ENCODE results near the gene FHOD3. TPM values are rescaled to one million over a fixed set of nuclear protein-coding genes. Genes with fewer than 3 reads are reported as not detected.

FHOD3 gene
- total RNA-seq, 8 experiments from 2014 or later: 1.2 to 36.1 (median 21.8) TPM

DNA sequence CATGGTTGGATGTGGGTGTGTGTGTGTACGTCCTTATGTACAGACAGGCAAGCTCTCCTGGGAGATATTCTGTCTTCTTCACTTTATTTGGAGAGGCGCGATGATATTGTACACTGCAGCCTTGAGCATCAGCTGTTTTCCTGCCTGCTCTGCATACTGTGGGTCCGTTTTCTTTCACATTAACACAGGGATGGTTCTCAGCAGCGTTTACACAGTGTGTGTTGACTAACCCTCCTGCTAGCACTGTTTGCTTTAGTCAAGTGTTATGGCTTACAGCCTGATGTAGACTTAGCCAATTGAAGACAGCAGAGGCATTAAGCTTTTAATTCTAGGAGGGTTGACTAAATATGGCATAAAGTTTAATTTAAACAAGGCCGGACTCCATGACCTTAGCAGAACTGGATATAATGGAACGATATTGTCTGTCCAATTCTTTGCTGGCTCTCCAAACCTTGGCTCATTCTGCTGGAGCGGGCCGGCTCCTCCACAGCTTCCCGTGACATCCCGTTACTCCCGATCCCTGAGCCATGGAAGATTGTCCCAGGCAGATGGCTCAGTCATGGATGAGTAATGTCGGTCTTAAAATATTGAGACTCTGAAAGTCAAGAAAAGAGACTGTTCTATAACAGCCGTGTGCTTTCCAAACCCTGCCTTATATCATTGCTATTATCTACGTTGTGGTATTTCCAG is 396.6 kb downstream of the FHOD3 start:
- no peak overlapping the region for H3K27ac ChIP-seq
- ATAC-seq (replicated peaks in 6 of 8): peak in 6 of 8 experiments; percentile 54 to 100 (median 76)
- no peak overlapping the region for H3K4me3 ChIP-seq
- no peaks in the 10 kb centered on the region for H3K4me1 ChIP-seq (replicated peaks in 1 of 2)
- in situ Hi-C loops (cut with MboI; ENCODE audit: low pct_unique_long_range_greater_than_20kb in 2 of 9, low sequenced_read_pairs in 9 of 9, unreplicated experiment in 9 of 9): loop anchor here in 1 of 9 experiments (10.0 kb wide), 1 partner anchor 51 kb away; no protein-coding TSS in a partner anchor
- WGBS, 10 experiments: 1 to 100% (median 75%) methylated on average over 1 to 14 of the region's 15 CpGs

DNA sequence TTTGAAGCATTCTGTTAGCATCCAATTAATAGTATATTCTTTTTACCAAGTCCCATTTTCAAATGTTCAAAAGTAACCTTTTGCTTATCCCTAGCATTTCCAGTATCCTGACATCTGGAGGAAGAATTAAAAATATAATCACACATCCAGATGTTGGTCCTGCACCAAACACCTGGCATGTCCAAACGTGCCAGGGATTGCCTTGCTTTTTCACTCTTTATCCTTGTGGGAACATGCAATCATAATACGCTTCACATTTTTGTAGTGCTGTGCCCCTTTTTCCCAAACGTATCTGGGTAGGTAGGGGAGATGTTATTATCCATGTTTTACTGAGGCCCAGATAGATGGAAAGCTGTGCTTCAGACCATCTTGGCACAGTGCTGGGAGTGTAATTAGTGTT is 398.3 kb downstream of the FHOD3 start:
- no peaks in the 10 kb centered on the region for H3K4me1 ChIP-seq (replicated peaks in 1 of 2)
- H3K27ac ChIP-seq: no peak overlapping the region
- no peak for ATAC-seq (replicated peaks in 6 of 8)
- in situ Hi-C loops (cut with MboI; ENCODE audit: low pct_unique_long_range_greater_than_20kb in 2 of 9, low sequenced_read_pairs in 9 of 9, unreplicated experiment in 9 of 9): loop anchor here in 1 of 9 experiments (10.0 kb wide), 1 partner anchor 49 kb away; no protein-coding TSS in a partner anchor
- WGBS, 10 experiments: 0 to 100% (median 86%) methylated on average over 1 to 3 of the region's 3 CpGs; no CpG with 5 or more reads in 2 of the 10 experiments
- H3K4me3 ChIP-seq: no peak overlapping the region

GRCh38 chr18:36697905-36698304 is 400.4 kb downstream of the FHOD3 start:
- in situ Hi-C loops (cut with MboI; ENCODE audit: low pct_unique_long_range_greater_than_20kb in 2 of 9, low sequenced_read_pairs in 9 of 9, unreplicated experiment in 9 of 9): loop anchor here in 1 of 9 experiments (10.0 kb wide), 1 partner anchor 47 kb away; no protein-coding TSS in a partner anchor
- Histone ChIP-seq H3K27ac (no peak overlapping the region), H3K4me1 (replicated peaks in 1 of 2) (no peaks in the 10 kb centered on the region), H3K4me3 (no peak overlapping the region)
- ATAC-seq (replicated peaks in 6 of 8): peak in 2 of 8 experiments; percentile 5 to 8
- WGBS, 10 experiments: 50 to 100% (median 88%) methylated on average over 1 to 2 of the region's 2 CpGs; no CpG with 5 or more reads in 3 of the 10 experiments

DNA sequence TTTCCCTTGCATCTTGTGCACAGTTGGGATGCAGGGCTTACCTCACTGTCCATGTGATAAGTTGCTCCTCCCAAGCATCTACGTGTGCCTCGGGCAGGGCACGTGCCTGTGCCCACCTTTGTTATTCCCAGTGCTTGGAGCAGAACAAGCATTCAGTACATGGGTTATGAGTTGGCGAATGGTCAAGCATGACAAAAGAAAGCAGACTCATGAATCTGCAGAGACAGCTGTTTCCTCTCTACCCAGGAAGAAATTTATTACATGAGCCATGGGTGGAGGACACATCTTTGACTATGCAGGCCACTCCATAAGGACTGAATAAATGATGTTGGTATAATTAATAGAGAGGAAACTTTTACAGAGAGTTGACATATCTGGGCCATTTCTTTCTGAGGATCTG is 403.4 kb downstream of the FHOD3 start:
- Histone ChIP-seq H3K4me1 (replicated peaks in 1 of 2) (no peaks in the 10 kb centered on the region), H3K27ac (no peak overlapping the region), H3K4me3 (no peak overlapping the region)
- in situ Hi-C loops (cut with MboI; ENCODE audit: low pct_unique_long_range_greater_than_20kb in 2 of 9, low sequenced_read_pairs in 9 of 9, unreplicated experiment in 9 of 9): no loop called here
- 20 to 100% (median 93%) methylated on average over 1 to 4 of the region's 4 CpGs; no CpG with 5 or more reads in 3 of the 10 experiments for WGBS, 10 experiments
- peak in 1 of 8 experiments; percentile 15 for ATAC-seq (replicated peaks in 6 of 8)

DNA sequence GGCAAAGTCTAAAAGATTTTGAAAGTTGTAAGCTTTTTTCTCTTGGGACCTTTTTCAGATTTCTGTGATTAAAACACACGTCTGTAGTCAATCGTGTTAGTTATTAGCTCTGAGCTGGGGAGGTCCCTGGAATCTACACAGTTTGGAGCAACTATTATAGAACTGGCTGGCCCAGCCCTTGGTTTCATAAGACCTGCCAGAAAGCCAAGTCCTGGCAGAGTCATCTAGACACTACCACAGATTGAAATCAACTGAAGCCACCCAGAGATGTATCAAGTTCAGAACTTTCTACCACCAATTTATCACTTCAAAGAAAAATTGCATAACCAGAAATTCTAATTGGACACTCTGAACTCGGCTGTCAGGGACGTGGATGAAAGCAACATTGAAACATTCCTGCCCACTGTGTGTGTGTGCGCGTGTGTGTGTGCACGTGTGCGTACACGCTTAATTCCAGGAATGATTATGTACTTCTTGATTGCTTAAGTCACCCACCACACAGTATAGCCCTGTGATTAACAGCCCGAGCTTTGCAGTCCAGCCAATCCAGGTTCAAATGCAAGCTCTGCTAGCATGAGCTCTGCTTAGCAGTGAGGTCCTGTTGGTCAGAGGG is 405.0 kb downstream of the FHOD3 start:
- 31 to 100% (median 86%) methylated on average over 3 to 9 of the region's 10 CpGs; no CpG with 5 or more reads in 3 of the 10 experiments for WGBS, 10 experiments
- no peaks in the 10 kb centered on the region for H3K4me1 ChIP-seq (replicated peaks in 1 of 2)
- no peak overlapping the region for H3K4me3 ChIP-seq
- in situ Hi-C loops (cut with MboI; ENCODE audit: low pct_unique_long_range_greater_than_20kb in 2 of 9, low sequenced_read_pairs in 9 of 9, unreplicated experiment in 9 of 9): no loop called here
- ATAC-seq (replicated peaks in 6 of 8): peak in 3 of 8 experiments; percentile 67 to 75 (median 72)
- H3K27ac ChIP-seq: no peak overlapping the region

GRCh38 chr18:36704156-36704555 is 406.6 kb downstream of the FHOD3 start:
- 60 to 100% (median 96%) methylated on average over 1 to 5 of the region's 6 CpGs; no CpG with 5 or more reads in 3 of the 10 experiments for WGBS, 10 experiments
- in situ Hi-C loops (cut with MboI; ENCODE audit: low pct_unique_long_range_greater_than_20kb in 2 of 9, low sequenced_read_pairs in 9 of 9, unreplicated experiment in 9 of 9): no loop called here

DNA sequence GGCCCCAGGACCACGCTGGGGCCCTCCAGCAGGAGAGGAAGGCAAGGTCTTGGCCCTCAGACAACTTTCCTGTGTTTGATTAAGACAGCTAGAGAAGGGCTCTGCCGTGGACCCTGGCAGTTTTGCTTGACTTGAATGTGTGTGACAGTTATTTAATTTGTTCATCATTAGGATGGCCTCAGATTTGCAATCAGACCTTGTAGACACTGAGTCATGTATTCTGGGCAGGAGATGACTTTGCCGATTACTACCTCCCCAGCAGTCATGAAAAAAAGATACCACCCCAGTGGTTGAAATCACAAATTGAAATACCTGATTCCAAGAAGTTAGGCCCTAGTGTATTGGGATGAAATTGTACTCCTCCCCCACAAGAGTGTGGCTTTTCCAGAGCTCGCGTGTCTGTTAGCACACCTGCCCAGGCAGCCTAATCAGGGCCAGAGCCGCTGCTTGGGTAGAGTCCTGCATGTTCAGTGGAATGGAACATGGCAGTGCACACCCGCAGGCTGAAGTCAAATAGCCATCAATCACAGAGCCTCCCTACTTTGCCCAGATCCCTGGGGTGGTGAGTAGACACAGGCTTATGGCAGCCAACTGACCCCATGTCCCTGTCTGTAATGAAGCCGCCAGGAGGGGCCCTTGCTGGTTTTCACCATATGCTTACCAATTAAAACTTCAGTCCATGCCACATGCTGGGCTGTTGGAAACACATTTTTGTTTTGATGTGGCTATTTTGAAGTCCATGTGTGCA is 408.8 kb downstream of the FHOD3 start:
- ATAC-seq (replicated peaks in 6 of 8): peak in 3 of 8 experiments; percentile 8 to 65 (median 13)
- in situ Hi-C loops (cut with MboI; ENCODE audit: low pct_unique_long_range_greater_than_20kb in 2 of 9, low sequenced_read_pairs in 9 of 9, unreplicated experiment in 9 of 9): no loop called here
- Histone ChIP-seq H3K4me1 (replicated peaks in 1 of 2) (peaks cover under 1 to 3% of the 10 kb centered on the region in 2 donors), H3K27ac (no peak overlapping the region), H3K4me3 (no peak overlapping the region)
- 23 to 100% (median 78%) methylated on average over 1 to 6 of the region's 8 CpGs; no CpG with 5 or more reads in 2 of the 10 experiments for WGBS, 10 experiments

More at GRCh38 chr18:36704156-36704555, 406.6 kb downstream of the FHOD3 start:
- Histone ChIP-seq H3K4me3 (no peak overlapping the region), H3K4me1 (replicated peaks in 1 of 2) (no peaks in the 10 kb centered on the region), H3K27ac (no peak overlapping the region)
- peak in 1 of 8 experiments; percentile 18 for ATAC-seq (replicated peaks in 6 of 8)

DNA sequence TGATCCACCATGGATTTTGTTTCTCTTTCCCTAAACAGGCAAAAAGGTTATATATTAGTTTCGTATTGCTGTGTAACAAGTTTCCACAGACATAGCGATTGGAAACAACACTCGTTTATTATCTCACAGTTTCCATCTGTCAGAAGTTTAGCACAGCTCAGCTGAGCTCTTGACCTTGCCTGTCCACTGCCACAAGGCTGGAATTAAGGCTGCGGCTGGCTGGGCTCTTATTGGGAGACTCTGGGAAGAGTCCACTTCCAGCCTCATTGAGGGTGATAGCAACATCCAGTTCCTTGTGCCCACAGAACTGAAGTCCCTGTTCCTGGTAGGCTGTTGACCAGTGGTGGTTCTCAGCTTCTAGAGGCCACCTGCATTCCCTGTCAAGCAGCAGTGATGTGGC is 410.9 kb downstream of the FHOD3 start:
- WGBS, 10 experiments: 67 to 92% (median 80%) methylated on average over 2 to 4 of the region's 4 CpGs; no CpG with 5 or more reads in 5 of the 10 experiments
- Histone ChIP-seq H3K4me3 (no peak overlapping the region), H3K4me1 (replicated peaks in 1 of 2) (peaks cover 8 to 17% of the 10 kb centered on the region in 2 donors), H3K27ac (no peak overlapping the region)
- ATAC-seq (replicated peaks in 6 of 8): no peak
- in situ Hi-C loops (cut with MboI; ENCODE audit: low pct_unique_long_range_greater_than_20kb in 2 of 9, low sequenced_read_pairs in 9 of 9, unreplicated experiment in 9 of 9): no loop called here

GRCh38 chr18:36709315-36709714 is 411.8 kb downstream of the FHOD3 start:
- no peak for ATAC-seq (replicated peaks in 6 of 8)
- 94 to 100% (median 100%) methylated on average over 1 to 3 of the region's 6 CpGs; no CpG with 5 or more reads in 6 of the 10 experiments for WGBS, 10 experiments
- in situ Hi-C loops (cut with MboI; ENCODE audit: low pct_unique_long_range_greater_than_20kb in 2 of 9, low sequenced_read_pairs in 9 of 9, unreplicated experiment in 9 of 9): no loop called here
- Histone ChIP-seq H3K27ac (no peak overlapping the region), H3K4me3 (no peak overlapping the region), H3K4me1 (replicated peaks in 1 of 2) (peaks cover 8 to 17% of the 10 kb centered on the region in 2 donors)

- H3K27ac ChIP-seq: no peak overlapping the region
- in situ Hi-C loops (cut with MboI; ENCODE audit: low pct_unique_long_range_greater_than_20kb in 2 of 9, low sequenced_read_pairs in 9 of 9, unreplicated experiment in 9 of 9): no loop called here
- no peak overlapping the region for H3K4me3 ChIP-seq
- peak in 2 of 8 experiments; percentile 38 to 47 for ATAC-seq (replicated peaks in 6 of 8)
- WGBS, 10 experiments: 31 to 86% (median 65%) methylated on average over 2 to 6 of the region's 6 CpGs
- peaks cover 8 to 17% of the 10 kb centered on the region in 2 donors for H3K4me1 ChIP-seq (replicated peaks in 1 of 2)
Measured at GRCh38 chr18:36711014-36711725, 413.7 kb downstream of the FHOD3 start.

- in situ Hi-C loops (cut with MboI; ENCODE audit: low pct_unique_long_range_greater_than_20kb in 2 of 9, low sequenced_read_pairs in 9 of 9, unreplicated experiment in 9 of 9): no loop called here
- no peak overlapping the region for H3K27ac ChIP-seq
- ATAC-seq (replicated peaks in 6 of 8): peak; percentile 58 to 100 (median 97)
- H3K4me1 ChIP-seq (replicated peaks in 1 of 2): peaks cover 8 to 17% of the 10 kb centered on the region in 2 donors
- no peak overlapping the region for H3K4me3 ChIP-seq
- WGBS, 10 experiments: 49 to 92% (median 74%) methylated on average over 2 to 5 of the region's 6 CpGs
Measured at GRCh38 chr18:36711813-36712444, 414.4 kb downstream of the FHOD3 start.

DNA sequence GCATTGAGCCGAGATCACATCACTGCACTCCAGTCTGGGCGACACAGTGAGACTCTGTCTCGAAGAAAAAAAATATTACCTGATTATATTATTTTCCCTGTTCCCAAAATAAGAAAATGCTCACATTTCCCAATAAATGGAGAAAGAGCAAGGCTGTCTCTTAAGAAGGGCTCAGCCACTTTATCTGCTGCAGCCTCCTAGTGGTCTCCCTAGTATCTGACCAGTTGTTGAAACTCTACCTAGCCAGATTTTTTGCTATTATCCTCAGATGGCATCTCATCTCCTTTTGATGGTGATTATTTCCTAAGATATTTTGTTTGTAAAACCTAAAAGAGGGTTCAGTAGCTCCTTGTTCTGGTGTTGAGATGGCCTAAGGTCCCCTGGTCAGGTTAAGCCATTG is 417.0 kb downstream of the FHOD3 start:
- H3K4me1 ChIP-seq (replicated peaks in 1 of 2): peaks cover 8 to 17% of the 10 kb centered on the region in 2 donors
- no peak for ATAC-seq (replicated peaks in 6 of 8)
- in situ Hi-C loops (cut with MboI; ENCODE audit: low pct_unique_long_range_greater_than_20kb in 2 of 9, low sequenced_read_pairs in 9 of 9, unreplicated experiment in 9 of 9): no loop called here
- no peak overlapping the region for H3K27ac ChIP-seq
- 92 to 100% (median 99%) methylated on average over 2 to 3 of the region's 3 CpGs; no CpG with 5 or more reads in 4 of the 10 experiments for WGBS, 10 experiments
- no peak overlapping the region for H3K4me3 ChIP-seq
